Stomach (tissue), 4 donors: Measurements from ENCODE around the gene NRP2.

Experiments used
- CTCF ChIP-seq, 7 experiments: fragments of 450-650 bp in 4 of 7; fragments of 200-600 bp in 3 of 7; sonication (generic) in 3 of 7; IDR thresholded peaks; one replicate each; pipeline ENCODE4 v1.5.1; 2016 to 2019; ENCODE audit warnings: antibody characterized with exemption in 7 of 7, control low read depth in 2 of 7, mild to moderate bottlenecking in 1 of 7
- EP300 ChIP-seq: sonication (generic); formaldehyde crosslinking; IDR thresholded peaks from one replicate; pipeline ENCODE4 v1.6.1; 2017; ENCODE audit warnings: antibody characterized with exemption
- POLR2A ChIP-seq, 4 donors: fragments of 450-650 bp; IDR thresholded peaks; one replicate each; pipeline ENCODE4 v1.6.1; 2016; ENCODE audit warnings: antibody characterized with exemption in 4 of 4, control low read depth in 2 of 4, mild to moderate bottlenecking in 1 of 4, moderate library complexity in 1 of 4

- TF ChIP-seq CTCF (IDR thresholded peaks at IDR 0.05): no peak
- no peak for TF ChIP-seq EP300
- TF ChIP-seq POLR2A (IDR thresholded peaks at IDR 0.05): no peak
Observed at GRCh38 chr2:205703471-205704126, 21.3 kb downstream of the NRP2 start.
